Osteoblast (primary cell): Measurements from ENCODE around the gene PARD3. TPM values are rescaled to one million over a fixed set of nuclear protein-coding genes. Genes with fewer than 3 reads are reported as not detected.
"Not testable (repeated sequence)": the region's sequence is repeated elsewhere in the genome, so short reads cannot be mapped to it uniquely, and the experiment has no call there.

Experiments used
- DNase-seq: peaks from one replicate; pipeline ENCODE4 v3.0.0; 2011; ENCODE audit warnings: low spot score, mixed read lengths; ENCODE audit not compliant: insufficient read length; ENCODE audit errors: missing footprints
- H2AFZ ChIP-seq: 2 replicates; pipeline ENCODE4 v1.6.0; 2011; ENCODE audit warnings: mild to moderate bottlenecking, low read length
- H3K27ac ChIP-seq: 2 replicates; pipeline ENCODE4 v1.5.1; 2011; ENCODE audit warnings: mild to moderate bottlenecking, low read depth, low read length, moderate library complexity
- H3K27me3 ChIP-seq: 2 replicates; pipeline ENCODE4 v1.6.0; 2012; ENCODE audit warnings: mild to moderate bottlenecking, control low read depth, inconsistent platforms, low read length, moderate library complexity; ENCODE audit not compliant: insufficient read depth
- H3K36me3 ChIP-seq: 2 replicates; pipeline ENCODE4 v1.5.1; 2011; ENCODE audit warnings: mild to moderate bottlenecking, low read length, control low read depth, moderate library complexity; ENCODE audit not compliant: insufficient read depth
- H3K4me1 ChIP-seq: 2 replicates; pipeline ENCODE4 v1.5.1; 2011; ENCODE audit warnings: mild to moderate bottlenecking, low read length, control low read depth, moderate library complexity; ENCODE audit not compliant: insufficient read depth
- H3K4me2 ChIP-seq: 2 replicates; pipeline ENCODE4 v1.6.0; 2011; ENCODE audit warnings: mild to moderate bottlenecking, low read length; ENCODE audit not compliant: insufficient read depth
- H3K4me3 ChIP-seq: fragments of 200-600 bp; sonication (generic); 3 replicates; pipeline ENCODE4 v1.5.1; 2012; ENCODE audit warnings: mild to moderate bottlenecking, low read length, inconsistent platforms; ENCODE audit not compliant: insufficient read depth
- H3K79me2 ChIP-seq: 2 replicates; pipeline ENCODE4 v1.6.0; 2012; ENCODE audit warnings: mild to moderate bottlenecking, low read length, control low read depth, inconsistent platforms; ENCODE audit not compliant: insufficient read depth
- H3K9me3 ChIP-seq: 2 replicates; pipeline ENCODE4 v1.5.1; 2011; ENCODE audit warnings: low read depth, low read length, control low read depth
- H4K20me1 ChIP-seq: 2 replicates; pipeline ENCODE4 v1.6.0; 2012; ENCODE audit warnings: mild to moderate bottlenecking, low read length, control low read depth; ENCODE audit not compliant: insufficient read depth
- total RNA-seq: library from RNA; depleted of rRNA; stranded (reverse); fragments of >200 nt; gene quantifications from 2 replicates; pipeline ENCODE4 v1.2.3, GENCODE V29; 2012
- TF ChIP-seq, protein P1 (sequence below): IDR thresholded peaks from 2 replicates; pipeline ENCODE4 v1.5.1; 2011; ENCODE audit warnings: mild to moderate bottlenecking, low read depth, low read length, moderate library complexity; ENCODE audit errors: extremely low read depth

The PARD3 gene
- total RNA-seq, 1 donor: 71.7 TPM

- Histone ChIP-seq H3K27me3 (no peaks in the 10 kb centered on the region), H2AFZ (no peak overlapping the region), H3K4me2 (no peak overlapping the region), H3K4me3 (no peak overlapping the region), H3K4me1 (no peaks in the 10 kb centered on the region), H3K79me2 (no peaks in the 10 kb centered on the region), H4K20me1 (no peaks in the 10 kb centered on the region), H3K27ac (no peak overlapping the region), H3K36me3 (no peaks in the 10 kb centered on the region), H3K9me3 (no peaks in the 10 kb centered on the region)
- TF ChIP-seq, protein P1, sequence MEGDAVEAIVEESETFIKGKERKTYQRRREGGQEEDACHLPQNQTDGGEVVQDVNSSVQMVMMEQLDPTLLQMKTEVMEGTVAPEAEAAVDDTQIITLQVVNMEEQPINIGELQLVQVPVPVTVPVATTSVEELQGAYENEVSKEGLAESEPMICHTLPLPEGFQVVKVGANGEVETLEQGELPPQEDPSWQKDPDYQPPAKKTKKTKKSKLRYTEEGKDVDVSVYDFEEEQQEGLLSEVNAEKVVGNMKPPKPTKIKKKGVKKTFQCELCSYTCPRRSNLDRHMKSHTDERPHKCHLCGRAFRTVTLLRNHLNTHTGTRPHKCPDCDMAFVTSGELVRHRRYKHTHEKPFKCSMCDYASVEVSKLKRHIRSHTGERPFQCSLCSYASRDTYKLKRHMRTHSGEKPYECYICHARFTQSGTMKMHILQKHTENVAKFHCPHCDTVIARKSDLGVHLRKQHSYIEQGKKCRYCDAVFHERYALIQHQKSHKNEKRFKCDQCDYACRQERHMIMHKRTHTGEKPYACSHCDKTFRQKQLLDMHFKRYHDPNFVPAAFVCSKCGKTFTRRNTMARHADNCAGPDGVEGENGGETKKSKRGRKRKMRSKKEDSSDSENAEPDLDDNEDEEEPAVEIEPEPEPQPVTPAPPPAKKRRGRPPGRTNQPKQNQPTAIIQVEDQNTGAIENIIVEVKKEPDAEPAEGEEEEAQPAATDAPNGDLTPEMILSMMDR: no peak
- DNase-seq: no peak
Observed at GRCh38 chr10:34454590-34455261, 360.4 kb downstream of the PARD3 start.

DNA sequence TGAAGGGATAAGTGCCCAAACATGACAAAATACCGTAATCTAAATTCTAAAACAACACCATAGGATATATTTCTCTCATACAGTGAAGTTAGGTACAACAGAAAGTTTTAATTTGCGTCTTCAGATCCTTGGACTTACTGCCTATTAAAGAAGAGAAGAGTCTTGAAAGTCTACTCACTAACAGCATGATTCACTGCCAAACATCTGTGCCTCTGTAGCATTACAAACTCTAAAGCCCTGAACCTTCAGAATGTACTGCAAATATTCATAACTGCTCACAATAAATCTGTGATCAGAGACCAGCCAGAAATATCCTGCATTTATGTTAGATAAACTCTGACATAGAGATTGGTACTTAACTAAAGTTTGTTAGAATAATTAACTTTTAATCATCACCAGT, 365.3 kb downstream of the PARD3 start:
- no peaks in the 10 kb centered on the region for H3K36me3 ChIP-seq
- H3K27me3 ChIP-seq: no peaks in the 10 kb centered on the region
- no peak overlapping the region for H3K27ac ChIP-seq
- no peaks in the 10 kb centered on the region for H4K20me1 ChIP-seq
- no peak overlapping the region for H3K4me2 ChIP-seq
- H3K79me2 ChIP-seq: no peaks in the 10 kb centered on the region
- peaks cover 5% of the 10 kb centered on the region for H3K4me1 ChIP-seq
- H3K9me3 ChIP-seq: no peaks in the 10 kb centered on the region
- TF ChIP-seq, protein P1: no peak
- no peak overlapping the region for H2AFZ ChIP-seq
- H3K4me3 ChIP-seq: no peak overlapping the region
- no peak for DNase-seq

DNA sequence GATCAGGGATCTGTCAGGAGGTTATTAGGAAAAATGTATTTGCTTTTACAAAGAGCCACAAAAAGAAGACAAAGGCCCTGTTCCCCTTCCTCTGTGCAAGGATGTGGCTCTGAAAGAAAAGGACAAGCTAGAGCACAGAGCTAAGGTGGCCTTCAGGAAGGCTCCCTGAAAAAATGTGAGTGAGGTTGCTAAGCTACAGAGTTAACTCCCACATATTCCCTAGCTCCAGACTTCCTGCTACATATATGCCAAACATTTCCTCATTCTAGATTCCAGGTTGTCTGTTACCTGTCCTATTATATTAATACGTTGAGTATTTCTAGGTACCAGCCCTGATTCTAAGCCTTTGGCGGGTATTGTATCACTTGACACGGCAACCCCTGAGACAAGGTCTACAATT, 369.0 kb downstream of the PARD3 start:
- TF ChIP-seq, protein P1: no peak
- H4K20me1 ChIP-seq: no peaks in the 10 kb centered on the region
- H3K9me3 ChIP-seq: no peaks in the 10 kb centered on the region
- H3K4me2 ChIP-seq: no peak overlapping the region
- no peak overlapping the region for H3K27ac ChIP-seq
- DNase-seq: no peak
- H3K4me3 ChIP-seq: no peak overlapping the region
- no peaks in the 10 kb centered on the region for H3K27me3 ChIP-seq
- H3K36me3 ChIP-seq: no peaks in the 10 kb centered on the region
- H3K4me1 ChIP-seq: peaks cover 10% of the 10 kb centered on the region
- no peak overlapping the region for H2AFZ ChIP-seq
- H3K79me2 ChIP-seq: no peaks in the 10 kb centered on the region

DNA sequence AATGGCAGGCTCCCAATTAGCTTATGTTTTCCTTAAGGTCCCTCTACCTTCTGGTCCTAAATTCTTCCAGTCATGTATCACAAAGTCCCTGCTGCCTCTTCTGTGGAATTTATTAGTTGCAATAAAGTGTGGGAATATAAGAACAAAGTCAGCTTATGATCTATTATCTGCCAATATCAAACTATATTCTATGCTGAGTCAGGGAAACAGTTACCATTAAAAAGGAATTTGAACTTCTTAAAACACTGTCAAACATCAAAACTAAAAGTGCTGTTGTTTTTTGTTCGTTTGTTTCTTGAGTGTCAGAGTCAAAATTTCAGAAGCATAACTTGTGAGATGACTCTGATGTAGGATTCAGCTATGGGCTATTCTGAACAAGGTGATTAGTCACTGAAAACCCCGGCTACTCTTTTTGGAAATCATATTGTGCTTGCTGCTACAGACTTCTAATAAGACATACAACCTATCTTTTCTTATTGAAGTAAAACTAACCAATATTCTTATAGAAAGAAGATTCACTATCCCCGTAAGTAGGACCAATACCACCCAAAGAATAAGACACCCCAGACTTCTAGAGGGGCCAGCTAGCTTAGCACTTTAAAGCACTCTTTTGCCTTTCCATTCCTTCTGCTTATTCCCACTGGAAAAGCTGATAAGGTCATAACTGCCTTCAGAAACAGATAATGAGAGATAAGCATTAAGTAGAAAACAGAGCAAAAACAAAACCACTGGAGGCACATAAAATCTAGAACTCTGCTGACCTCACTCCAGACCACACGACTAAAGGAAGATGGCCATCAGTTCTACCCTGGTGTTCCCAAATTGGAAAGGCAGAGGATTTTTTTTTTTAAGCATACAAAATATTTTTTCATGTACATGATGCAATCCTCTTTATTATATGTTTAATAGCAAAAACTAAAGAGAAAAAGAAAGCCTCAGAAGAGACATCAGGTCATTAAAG, 370.6 kb downstream of the PARD3 start:
- no peaks in the 10 kb centered on the region for H3K36me3 ChIP-seq
- DNase-seq: peak; percentile 80

DNA sequence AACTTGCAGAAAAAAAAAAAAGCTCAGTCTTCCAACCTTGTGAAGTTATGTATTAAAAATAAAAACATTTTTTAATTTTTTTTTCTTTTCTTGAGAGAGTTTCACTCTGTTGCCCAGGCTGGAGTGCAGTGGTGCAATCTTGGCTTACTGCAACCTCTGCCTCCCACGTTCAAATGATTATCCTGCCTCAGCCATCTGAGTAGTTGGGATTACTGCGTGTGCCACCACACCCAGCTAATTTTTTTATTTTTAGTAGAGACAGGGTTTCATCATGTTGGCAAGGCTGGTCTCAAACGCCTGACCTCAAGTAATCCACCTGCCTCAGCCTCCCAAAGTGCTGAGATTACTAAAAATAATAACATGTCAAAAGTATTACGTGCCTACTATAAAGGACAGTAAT, 375.7 kb downstream of the PARD3 start:
- not testable (repeated sequence) for H4K20me1 ChIP-seq, H3K4me1 ChIP-seq, H2AFZ ChIP-seq, H3K4me2 ChIP-seq, DNase-seq, H3K9me3 ChIP-seq, H3K27me3 ChIP-seq, H3K27ac ChIP-seq, H3K36me3 ChIP-seq, H3K79me2 ChIP-seq, H3K4me3 ChIP-seq

More for the DNA sequence above, 370.6 kb downstream of the PARD3 start:
- peak overlapping the region; percentile 16 for H3K27ac ChIP-seq
- no peak overlapping the region for H3K4me2 ChIP-seq
- H4K20me1 ChIP-seq: no peaks in the 10 kb centered on the region
- H3K4me3 ChIP-seq: no peak overlapping the region
- H3K9me3 ChIP-seq: no peaks in the 10 kb centered on the region
- peaks cover 10% of the 10 kb centered on the region for H3K4me1 ChIP-seq
- no peaks in the 10 kb centered on the region for H3K79me2 ChIP-seq
- no peaks in the 10 kb centered on the region for H3K27me3 ChIP-seq
- TF ChIP-seq, protein P1: no peak
- no peak overlapping the region for H2AFZ ChIP-seq
